Liver (tissue), 9 donors: ENCODE measurements around the gene ARID5B. TPM values are rescaled to one million over a fixed set of nuclear protein-coding genes. Genes with fewer than 3 reads are reported as not detected.

Experiments
- DNase-seq: peaks from one replicate; pipeline ENCODE4 v3.0.0-alpha.2; 2017; ENCODE audit warnings: low spot score
- H3K27ac ChIP-seq, 2 donors: one replicate each; pipeline ENCODE4 v1.7.0; 2013; ENCODE audit warnings: inconsistent platforms in 2 of 2, low read length in 2 of 2, control low read depth in 1 of 2, low read depth in 1 of 2, mild to moderate bottlenecking in 1 of 2
- H3K27me3 ChIP-seq, 4 donors: one replicate each; pipeline versions ENCODE4 v1.6.1 to v1.7.0; 2013; ENCODE audit warnings: low read length in 3 of 4, inconsistent platforms in 1 of 4, mild to moderate bottlenecking in 1 of 4, moderate library complexity in 1 of 4; ENCODE audit not compliant: control insufficient read depth in 4 of 4, insufficient read depth in 4 of 4
- H3K36me3 ChIP-seq, 4 donors: one replicate each; pipeline versions ENCODE4 v1.6.1 to v1.7.0; 2013; ENCODE audit warnings: low read length in 3 of 4, mild to moderate bottlenecking in 3 of 4, low read depth in 1 of 4, moderate library complexity in 1 of 4; ENCODE audit not compliant: control insufficient read depth in 4 of 4, insufficient read depth in 3 of 4
- H3K4me1 ChIP-seq, 4 donors: one replicate each; pipeline versions ENCODE4 v1.6.1 to v1.7.0; 2013; ENCODE audit warnings: low read length in 3 of 4, mild to moderate bottlenecking in 3 of 4, moderate library complexity in 1 of 4; ENCODE audit not compliant: control insufficient read depth in 4 of 4, insufficient read depth in 4 of 4
- H3K4me3 ChIP-seq, 3 donors: one replicate each; pipeline versions ENCODE4 v1.6.1 to v1.7.0; 2013; ENCODE audit warnings: low read length in 3 of 3, control low read depth in 1 of 3, low read depth in 1 of 3, mild to moderate bottlenecking in 1 of 3
- H3K9ac ChIP-seq, 2 donors: one replicate each; pipeline ENCODE4 v1.7.0; 2013; ENCODE audit warnings: low read length in 2 of 2, mild to moderate bottlenecking in 2 of 2, moderate library complexity in 2 of 2, control low read depth in 1 of 2, low read depth in 1 of 2
- H3K9me3 ChIP-seq, 4 donors: one replicate each; pipeline versions ENCODE4 v1.6.1 to v1.7.0; 2013; ENCODE audit warnings: low read length in 3 of 4; ENCODE audit not compliant: control insufficient read depth in 4 of 4
- ATF3 ChIP-seq: IDR thresholded peaks from 2 replicates; pipeline ENCODE4 v1.6.1; 2016; ENCODE audit warnings: antibody characterized with exemption
- CTCF ChIP-seq: fragments of 150-350 bp; IDR thresholded peaks from 2 replicates; pipeline ENCODE4 v1.5.1; 2017; ENCODE audit warnings: improper control_type of control experiment, low read depth, low read length; ENCODE audit not compliant: missing input control
- EGR1 ChIP-seq, 2 donors: IDR thresholded peaks; 2 replicates each; pipeline ENCODE4 v1.6.1; 2016 to 2018; ENCODE audit warnings: antibody characterized with exemption in 2 of 2, low read depth in 2 of 2
- FOXA1 ChIP-seq: IDR thresholded peaks from 2 replicates; pipeline ENCODE4 v1.6.1; 2016; ENCODE audit warnings: antibody characterized with exemption
- FOXA2 ChIP-seq: IDR thresholded peaks from 2 replicates; pipeline ENCODE4 v1.6.1; 2016; ENCODE audit warnings: antibody characterized with exemption
- GABPA ChIP-seq, 2 donors: IDR thresholded peaks in 1 of 2; conservative IDR thresholded peaks in 1 of 2; 2 replicates each; pipeline ENCODE4 v1.6.1; 2016; ENCODE audit warnings: antibody characterized with exemption in 2 of 2, mild to moderate bottlenecking in 1 of 2, moderate library complexity in 1 of 2
- HNF4A ChIP-seq, 2 donors: conservative IDR thresholded peaks; 2 replicates each; pipeline ENCODE4 v1.6.1; 2016; ENCODE audit warnings: antibody characterized with exemption in 2 of 2, mild to moderate bottlenecking in 2 of 2
- HNF4G ChIP-seq: IDR thresholded peaks from 2 replicates; pipeline ENCODE4 v1.6.1; 2016; ENCODE audit warnings: antibody characterized with exemption
- JUND ChIP-seq, 2 donors: IDR thresholded peaks; 2 replicates each; pipeline ENCODE4 v1.6.1; 2016; ENCODE audit warnings: antibody characterized with exemption in 2 of 2
- MAX ChIP-seq: IDR thresholded peaks from 2 replicates; pipeline ENCODE4 v1.6.1; 2016; ENCODE audit warnings: antibody characterized with exemption
- NR2F2 ChIP-seq: IDR thresholded peaks from 2 replicates; pipeline ENCODE4 v1.6.1; 2016; ENCODE audit warnings: antibody characterized with exemption
- RAD21 ChIP-seq, 2 donors: IDR thresholded peaks; 2 replicates each; pipeline ENCODE4 v1.6.1; 2016; ENCODE audit warnings: antibody characterized with exemption in 2 of 2, mild to moderate bottlenecking in 2 of 2
- RXRA ChIP-seq, 2 donors: IDR thresholded peaks; 2 replicates each; pipeline ENCODE4 v1.6.1; 2017 to 2018; ENCODE audit warnings: antibody characterized with exemption in 2 of 2, mild to moderate bottlenecking in 1 of 2
- SP1 ChIP-seq: IDR thresholded peaks from 2 replicates; pipeline ENCODE4 v1.6.1; 2018; ENCODE audit warnings: antibody characterized with exemption, mild to moderate bottlenecking
- TAF1 ChIP-seq: conservative IDR thresholded peaks from 2 replicates; pipeline ENCODE4 v1.6.1; 2016; ENCODE audit warnings: antibody characterized with exemption, mild to moderate bottlenecking
- YY1 ChIP-seq: IDR thresholded peaks from 2 replicates; pipeline ENCODE4 v1.6.1; 2016; ENCODE audit warnings: antibody characterized with exemption, mild to moderate bottlenecking
- ZBTB33 ChIP-seq: IDR thresholded peaks from 2 replicates; pipeline ENCODE4 v1.6.1; 2016; ENCODE audit warnings: antibody characterized with exemption
- WGBS: extraction: QIAGEN DNeasy Blood & Tissue Kit; methylation state at CpG from one replicate; pipeline ENCODE4 v1.1.7; 2013; 5-methylcytosine and 5-hydroxymethylcytosine counted together
- polyA plus RNA-seq, 2 donors: library from polyadenylated mRNA; stranded (reverse) in 1 of 2; unstranded in 1 of 2; fragments of 200-250 nt in 1 of 2; fragments of >200 nt in 1 of 2; fragmentation: Nextera tagmentation in 1 of 2; extraction: Ambion mirVana in 1 of 2; gene quantifications; one replicate each; pipeline versions ENCODE4 v1.2.1 to v1.2.3, GENCODE V29; 2013 to 2015
- total RNA-seq, 2 donors: library from RNA; depleted of rRNA; stranded (reverse); fragments of >200 nt; gene quantifications; one replicate each; pipeline ENCODE4 v1.2.3, GENCODE V29; 2014
- TF ChIP-seq, protein P1 (sequence below): IDR thresholded peaks from 2 replicates; pipeline ENCODE4 v1.6.1; 2016; ENCODE audit warnings: antibody characterized with exemption, mild to moderate bottlenecking
- donor health status: healthy.
- donor health status: healthy.
- donor health status: healthy.
- donor health status: healthy.
- donor health status: healthy.

ARID5B gene
- total and polyA plus RNA-seq, 4 donors, result 1.3 to 6.4 (median 5.2) TPM

DNA sequence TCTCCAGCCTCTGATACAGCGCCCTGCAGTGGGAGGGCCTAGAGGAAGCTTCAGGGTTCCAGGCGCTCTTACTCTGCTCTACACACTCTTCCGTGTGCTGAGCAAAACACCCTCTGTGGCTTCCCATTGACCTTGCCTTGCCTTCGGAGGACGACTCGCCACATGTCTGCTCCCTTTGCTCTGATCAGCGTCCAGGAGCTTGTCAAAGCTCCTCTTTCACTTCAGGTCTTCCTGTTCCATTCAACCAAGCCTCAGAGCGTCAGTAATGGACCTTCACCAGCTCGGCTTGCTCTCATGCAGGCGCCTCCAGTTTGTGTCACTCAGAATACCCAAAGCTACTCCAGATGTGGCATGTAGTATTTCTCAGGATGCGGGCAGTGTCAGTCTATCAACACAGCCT, 173.9 kb downstream of the ARID5B start (continued):
- TF ChIP-seq ZBTB33 (no peak), HNF4A (conservative IDR thresholded peaks at IDR 0.05) (no peak), SP1 (no peak), GABPA (IDR thresholded peaks at IDR 0.05 in 1 of 2, conservative IDR thresholded peaks at IDR 0.05 in 1 of 2) (no peak), RAD21 (IDR thresholded peaks at IDR 0.05) (no peak), MAX (no peak), RXRA (IDR thresholded peaks at IDR 0.05) (no peak), FOXA2 (no peak)

- H3K4me1 ChIP-seq, result peaks cover 0 to 3% (median 0%) of the 10 kb centered on the region in 4 donors
- H3K9ac ChIP-seq, result no peak overlapping the region
- no peaks in the 10 kb centered on the region for H3K9me3 ChIP-seq
Observed at GRCh38 chr10:62075912-62076311, 174.4 kb downstream of the ARID5B start.

DNA sequence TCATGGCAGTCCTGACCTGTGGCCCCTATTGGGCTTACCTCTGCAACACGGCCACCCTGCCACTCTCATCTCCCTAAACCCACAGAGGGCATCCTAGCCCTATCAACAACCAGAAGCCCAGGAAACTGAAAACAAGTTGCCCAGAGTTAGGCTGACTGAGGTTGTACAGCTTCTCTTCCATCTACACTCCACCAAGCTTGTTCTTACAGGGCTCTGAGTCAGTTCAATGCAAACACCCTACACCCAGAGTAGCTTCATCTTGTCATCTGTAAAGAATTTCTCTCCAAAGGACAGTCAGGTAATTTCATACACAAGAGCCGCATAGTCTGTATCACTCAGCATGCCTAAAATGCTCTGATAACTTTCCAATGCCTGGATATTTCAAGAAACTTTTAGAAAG, 175.4 kb downstream of the ARID5B start:
- peaks cover 4 to 9% (median 4%) of the 10 kb centered on the region in 4 donors for H3K36me3 ChIP-seq
- peaks cover 0 to 6% (median 0%) of the 10 kb centered on the region in 4 donors for H3K4me1 ChIP-seq
- DNase-seq, result no peak
- no peaks in the 10 kb centered on the region for H3K27me3 ChIP-seq
- H3K4me3 ChIP-seq, result no peak overlapping the region
- WGBS, result 80% methylated on average over 2 of the region's 2 CpGs
- H3K9ac ChIP-seq, result no peak overlapping the region
- no peak overlapping the region for H3K27ac ChIP-seq
- no peaks in the 10 kb centered on the region for H3K9me3 ChIP-seq
- TF ChIP-seq CTCF (no peak), MAX (no peak), YY1 (no peak), NR2F2 (no peak), SP1 (no peak), JUND (IDR thresholded peaks at IDR 0.05) (no peak), HNF4G (no peak), RXRA (IDR thresholded peaks at IDR 0.05) (no peak)
- TF ChIP-seq, protein P1, sequence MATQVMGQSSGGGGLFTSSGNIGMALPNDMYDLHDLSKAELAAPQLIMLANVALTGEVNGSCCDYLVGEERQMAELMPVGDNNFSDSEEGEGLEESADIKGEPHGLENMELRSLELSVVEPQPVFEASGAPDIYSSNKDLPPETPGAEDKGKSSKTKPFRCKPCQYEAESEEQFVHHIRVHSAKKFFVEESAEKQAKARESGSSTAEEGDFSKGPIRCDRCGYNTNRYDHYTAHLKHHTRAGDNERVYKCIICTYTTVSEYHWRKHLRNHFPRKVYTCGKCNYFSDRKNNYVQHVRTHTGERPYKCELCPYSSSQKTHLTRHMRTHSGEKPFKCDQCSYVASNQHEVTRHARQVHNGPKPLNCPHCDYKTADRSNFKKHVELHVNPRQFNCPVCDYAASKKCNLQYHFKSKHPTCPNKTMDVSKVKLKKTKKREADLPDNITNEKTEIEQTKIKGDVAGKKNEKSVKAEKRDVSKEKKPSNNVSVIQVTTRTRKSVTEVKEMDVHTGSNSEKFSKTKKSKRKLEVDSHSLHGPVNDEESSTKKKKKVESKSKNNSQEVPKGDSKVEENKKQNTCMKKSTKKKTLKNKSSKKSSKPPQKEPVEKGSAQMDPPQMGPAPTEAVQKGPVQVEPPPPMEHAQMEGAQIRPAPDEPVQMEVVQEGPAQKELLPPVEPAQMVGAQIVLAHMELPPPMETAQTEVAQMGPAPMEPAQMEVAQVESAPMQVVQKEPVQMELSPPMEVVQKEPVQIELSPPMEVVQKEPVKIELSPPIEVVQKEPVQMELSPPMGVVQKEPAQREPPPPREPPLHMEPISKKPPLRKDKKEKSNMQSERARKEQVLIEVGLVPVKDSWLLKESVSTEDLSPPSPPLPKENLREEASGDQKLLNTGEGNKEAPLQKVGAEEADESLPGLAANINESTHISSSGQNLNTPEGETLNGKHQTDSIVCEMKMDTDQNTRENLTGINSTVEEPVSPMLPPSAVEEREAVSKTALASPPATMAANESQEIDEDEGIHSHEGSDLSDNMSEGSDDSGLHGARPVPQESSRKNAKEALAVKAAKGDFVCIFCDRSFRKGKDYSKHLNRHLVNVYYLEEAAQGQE, result no peak

More at GRCh38 chr10:62075912-62076311, 174.4 kb downstream of the ARID5B start:
- no peaks in the 10 kb centered on the region for H3K27me3 ChIP-seq
- no peak for TF ChIP-seq SP1
- TF ChIP-seq TAF1, result no peak
- TF ChIP-seq FOXA1, result no peak
- no peak for TF ChIP-seq ZBTB33
- TF ChIP-seq FOXA2, result no peak
- TF ChIP-seq GABPA (IDR thresholded peaks at IDR 0.05 in 1 of 2, conservative IDR thresholded peaks at IDR 0.05 in 1 of 2), result no peak
- TF ChIP-seq EGR1 (IDR thresholded peaks at IDR 0.05; ENCODE audit: low read depth in 2 of 2), result no peak
- no peak for TF ChIP-seq ATF3
- TF ChIP-seq RAD21 (IDR thresholded peaks at IDR 0.05), result no peak
- TF ChIP-seq HNF4G, result no peak
- no peak for TF ChIP-seq JUND (IDR thresholded peaks at IDR 0.05)
- TF ChIP-seq HNF4A (conservative IDR thresholded peaks at IDR 0.05), result no peak
- H3K27ac ChIP-seq, result no peak overlapping the region
- H3K36me3 ChIP-seq, result peaks cover 5 to 14% (median 7%) of the 10 kb centered on the region in 4 donors
- DNase-seq, result no peak
- 93% methylated on average over 8 of the region's 8 CpGs for WGBS
- no peak overlapping the region for H3K4me3 ChIP-seq
